Esophagus mucosa (tissue), 1 donor: ENCODE results near the gene OCA2. TPM values are rescaled to one million over a fixed set of nuclear protein-coding genes. Genes with fewer than 3 reads are reported as not detected.
A peak's percentile ranks its signal among the peaks of the same experiment; 100 is the strongest.
"Not testable (repeated sequence)": the region's sequence is repeated elsewhere in the genome, so short reads cannot be mapped to it uniquely, and the experiment has no call there.

Experiments used
- ATAC-seq: fragments of 200-7000 bp; cut with Tn5 transposase; one replicate; pipeline ENCODE4 v1.9.1; 2020
- total RNA-seq: library from RNA; stranded (reverse); gene quantifications from one replicate; pipeline ENCODE4 v1.2.4, GENCODE V29; 2023
- donor health status: DM: yes; HTN: yes; CAD: no.

The OCA2 gene
- 1.6 TPM for total RNA-seq

DNA sequence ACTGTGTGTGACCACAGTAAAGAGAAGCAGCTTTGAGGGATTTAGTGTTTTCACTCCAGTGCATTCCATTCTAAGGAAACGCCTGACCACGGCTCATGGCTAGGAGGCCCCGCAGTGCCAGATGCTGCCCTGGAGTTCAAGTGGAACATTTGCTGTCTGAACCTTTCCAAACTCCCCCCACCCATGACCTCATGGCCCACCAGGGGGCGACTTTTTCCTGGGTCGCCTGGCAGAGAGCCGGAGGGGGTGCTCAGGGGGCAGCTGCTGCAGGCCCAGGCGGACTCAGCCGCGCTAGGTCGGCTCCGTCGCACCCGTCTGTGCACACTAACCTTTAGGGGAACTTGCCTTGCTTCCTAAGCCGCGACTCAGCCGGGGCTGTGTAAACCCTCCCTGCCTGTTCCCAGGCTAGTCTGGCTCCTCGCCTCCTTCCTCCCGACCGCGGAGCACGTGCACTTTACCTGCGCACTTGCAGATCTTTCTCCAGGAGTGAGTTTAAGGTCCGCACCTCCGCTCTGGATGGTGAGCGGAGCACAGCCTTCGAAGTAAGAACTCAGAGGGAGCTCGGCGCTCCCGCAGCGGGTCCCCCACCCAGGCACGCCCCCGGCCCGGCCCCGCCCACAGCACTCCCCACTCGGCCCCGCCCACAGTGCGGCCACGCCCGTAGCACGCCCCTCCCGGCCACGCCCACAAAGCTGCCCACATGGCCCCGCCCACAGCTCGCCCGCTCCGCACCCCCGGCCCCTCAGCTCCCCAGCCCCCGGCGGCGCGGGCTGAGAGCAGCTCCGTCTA lies at the start of gene OCA2:
Gene OCA2 (minus strand): TSS at position 550 of the 789 bp plus-strand sequence. CDS start 17,441 bp downstream, outside the sequence.
- peak; percentile 45 for ATAC-seq

DNA sequence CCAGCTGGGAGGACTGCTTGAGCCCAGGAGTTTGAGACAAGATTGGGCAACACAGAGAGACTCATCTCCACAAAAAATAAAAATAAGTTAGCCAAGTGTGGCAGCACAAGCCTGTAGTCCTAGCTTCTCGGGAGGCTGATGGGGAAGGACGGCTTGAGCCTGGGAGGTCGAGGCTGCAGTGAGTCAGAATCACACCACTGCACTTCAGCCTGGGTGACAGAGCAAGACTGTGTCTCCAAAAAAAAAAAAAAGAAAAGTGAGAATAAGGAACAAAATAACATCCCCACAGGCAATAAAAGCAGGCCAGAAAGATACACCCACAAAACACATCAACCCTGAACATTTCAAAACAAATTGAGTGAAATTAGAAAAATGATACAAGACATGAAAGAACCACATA lies 48.7 kb upstream of the OCA2 start:
- no peak for ATAC-seq

DNA sequence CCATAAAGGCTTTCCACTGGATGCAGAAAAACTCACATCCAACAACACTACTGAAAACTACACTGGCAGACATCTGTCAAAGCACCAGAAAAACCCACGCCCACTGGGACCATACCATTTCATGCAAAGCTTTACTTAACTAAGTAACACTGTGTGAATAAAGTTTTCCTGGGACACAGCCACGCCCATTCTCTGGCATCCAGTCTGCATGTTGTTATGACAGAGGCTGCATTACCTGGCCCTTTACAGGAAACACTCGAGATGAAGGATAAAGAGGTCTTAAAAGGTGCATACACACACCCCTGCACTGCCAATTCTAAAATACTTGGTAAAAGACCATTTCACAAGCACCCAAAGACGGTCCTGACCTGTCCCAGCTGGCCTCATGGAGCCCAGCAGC lies 46.3 kb upstream of the OCA2 start:
- not testable (repeated sequence) for ATAC-seq

DNA sequence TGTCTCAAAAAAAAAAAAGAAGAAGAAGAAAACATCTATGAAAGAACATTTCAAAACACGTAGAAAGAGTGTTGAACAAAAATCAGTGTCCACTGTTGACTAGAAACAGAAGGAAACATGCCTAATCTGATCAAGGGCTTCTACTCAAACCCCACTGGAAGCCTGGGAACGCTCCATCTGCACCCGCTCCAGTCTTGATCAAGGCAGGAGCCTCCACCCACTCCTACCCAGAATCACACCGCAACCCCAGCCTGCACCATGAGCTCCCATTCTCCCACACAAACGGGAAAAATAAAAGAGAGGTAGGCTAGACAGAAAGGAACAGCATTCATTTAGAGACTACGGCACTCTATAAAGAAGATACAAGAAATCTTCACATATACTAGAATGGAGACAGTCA lies 40.9 kb upstream of the OCA2 start:
- no peak for ATAC-seq

- ATAC-seq, result not testable (repeated sequence)
Observed at GRCh38 chr15:28137408-28138039, 38.4 kb upstream of the OCA2 start.

GRCh38 chr15:28136236-28136904 lies 37.3 kb upstream of the OCA2 start:
- not testable (repeated sequence) for ATAC-seq

GRCh38 chr15:28133281-28133680 lies 34.2 kb upstream of the OCA2 start:
- no peak for ATAC-seq

GRCh38 chr15:28132524-28133275 lies 33.6 kb upstream of the OCA2 start:
- no peak for ATAC-seq

DNA sequence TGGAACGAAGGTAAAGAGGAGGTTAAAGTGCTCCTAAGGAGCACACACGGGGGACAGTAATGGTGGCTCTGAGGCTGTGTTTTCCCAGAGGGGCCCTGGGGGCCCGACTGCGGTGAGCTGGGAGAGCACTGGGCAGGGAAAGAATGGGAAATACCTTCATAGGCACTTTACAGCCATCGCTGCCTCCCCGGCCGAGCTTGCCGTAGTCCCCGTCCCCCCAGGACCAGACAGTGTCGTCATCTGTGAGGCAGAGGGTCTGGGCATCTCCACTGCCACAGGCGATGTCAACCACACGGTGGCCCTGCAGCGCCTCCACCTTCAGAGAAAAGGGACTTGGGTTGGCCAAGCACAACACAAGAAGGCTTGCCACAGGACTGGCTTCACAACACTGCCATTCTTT lies 32.8 kb upstream of the OCA2 start:
- no peak for ATAC-seq

GRCh38 chr15:28131400-28131799 lies 32.3 kb upstream of the OCA2 start:
- ATAC-seq, result no peak

GRCh38 chr15:28130651-28131050 lies 31.5 kb upstream of the OCA2 start:
- no peak for ATAC-seq

GRCh38 chr15:28129231-28129848 lies 30.2 kb upstream of the OCA2 start:
- ATAC-seq, result no peak

- no peak for ATAC-seq
Observed at GRCh38 chr15:28128031-28128430, 28.9 kb upstream of the OCA2 start.

DNA sequence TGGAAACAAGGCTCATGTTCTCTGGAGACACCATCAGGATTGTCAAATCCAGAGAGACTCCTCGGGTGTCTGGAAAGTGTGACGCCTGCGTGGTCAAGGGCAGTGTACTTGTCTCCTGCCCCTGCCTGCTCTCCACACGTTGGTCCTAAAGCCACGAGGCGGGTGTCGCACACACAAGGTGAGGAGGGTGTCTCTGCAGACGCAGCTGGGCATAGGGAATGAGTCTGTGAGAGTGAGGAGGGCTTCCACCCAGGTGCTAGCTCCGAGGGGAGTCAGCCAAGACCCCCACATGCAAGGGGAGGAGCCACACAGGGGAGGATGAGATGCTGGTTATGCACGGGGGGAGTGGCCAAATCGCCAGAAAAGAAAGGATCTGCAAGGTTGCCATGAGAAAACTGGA lies 27.9 kb upstream of the OCA2 start:
- ATAC-seq, result no peak

DNA sequence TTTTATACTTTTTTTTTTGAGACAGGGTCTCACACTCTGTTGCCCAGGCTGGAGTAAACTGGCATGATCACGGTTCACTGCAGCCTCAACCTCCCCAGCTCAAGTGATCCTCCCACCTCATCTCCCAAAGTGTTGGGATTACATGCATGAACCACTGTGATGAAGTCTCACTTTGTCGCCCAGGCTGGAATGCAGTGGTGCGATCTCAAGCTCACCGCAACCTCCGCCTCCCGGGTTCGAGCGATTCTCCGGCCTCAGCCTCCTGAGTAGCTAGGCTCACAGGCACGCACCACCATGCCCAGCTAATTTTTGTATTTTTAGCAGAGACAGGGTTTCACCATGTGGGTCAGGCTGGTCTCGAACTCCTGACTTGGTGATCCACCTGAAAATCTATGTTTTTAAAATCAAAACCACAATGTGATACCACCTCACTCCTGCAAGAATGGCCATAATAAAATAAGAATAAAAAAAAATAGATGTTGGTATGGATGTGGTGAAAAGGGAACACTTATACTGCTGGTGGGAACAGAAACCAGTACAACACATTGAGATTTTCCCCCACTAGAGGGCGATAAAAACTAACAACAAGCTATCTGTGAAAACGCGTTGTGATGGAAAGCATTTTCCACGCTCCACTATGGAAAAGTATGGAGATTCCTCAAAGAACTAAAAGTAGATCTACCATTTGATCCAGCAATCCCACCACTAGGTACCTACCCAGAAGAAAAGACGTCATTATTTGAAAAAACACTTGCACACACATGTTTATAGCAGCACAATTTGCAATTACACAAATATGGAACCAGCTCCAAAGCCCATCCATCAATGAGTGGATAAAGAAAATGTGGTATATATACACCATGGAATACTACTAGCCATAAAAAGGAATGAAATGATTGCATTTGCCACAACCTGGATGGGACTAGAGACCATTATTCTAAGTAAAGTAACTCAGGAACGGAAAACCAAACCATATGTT lies 26.8 kb upstream of the OCA2 start:
- ATAC-seq, result no peak

- ATAC-seq, result no peak
Observed at GRCh38 chr15:28124841-28125240, 25.7 kb upstream of the OCA2 start.

DNA sequence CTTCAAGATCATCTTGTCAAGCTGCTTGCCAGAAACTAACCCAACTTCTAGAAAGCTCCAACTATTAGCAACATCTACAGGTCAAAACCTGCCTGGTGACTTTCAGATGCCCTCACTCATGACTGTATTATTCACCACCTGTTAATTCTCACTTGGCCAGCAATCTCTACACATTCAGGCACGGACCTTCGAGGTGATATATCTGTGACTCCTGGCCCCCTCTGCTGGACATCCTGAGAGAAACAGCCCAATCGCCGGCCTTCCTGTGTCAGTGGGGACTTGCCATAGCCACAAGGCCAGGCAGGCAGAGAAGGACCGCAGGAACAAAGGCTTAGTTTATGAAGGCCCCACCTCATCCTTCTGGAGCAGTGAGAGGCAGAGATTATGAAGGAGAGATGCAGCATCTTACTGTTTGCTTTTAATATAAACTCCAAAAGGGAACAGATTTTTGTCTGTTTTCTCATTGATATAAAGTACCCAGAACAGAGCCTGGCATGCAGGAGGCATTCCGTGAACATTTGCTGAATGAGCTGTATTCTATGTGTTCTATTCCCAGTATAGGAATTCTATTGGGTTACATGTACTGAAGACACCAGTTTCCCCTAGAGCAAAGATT lies 24.4 kb upstream of the OCA2 start:
- peak; percentile 98 for ATAC-seq

- ATAC-seq, result no peak
Observed at GRCh38 chr15:28122038-28122949, 23.2 kb upstream of the OCA2 start.

- ATAC-seq, result not testable (repeated sequence)
Observed at GRCh38 chr15:28121577-28121976, 22.5 kb upstream of the OCA2 start.

- ATAC-seq, result no peak
Observed at GRCh38 chr15:28120359-28120640, 21.2 kb upstream of the OCA2 start.
